Adrenal gland (tissue), 12 donors: ENCODE results near the gene PRR33. TPM values are rescaled to one million over a fixed set of nuclear protein-coding genes. Genes with fewer than 3 reads are reported as not detected.

Source experiments
- DNase-seq, 7 donors: peaks; one replicate each; pipeline ENCODE4 v3.0.0-alpha.2; 2019 to 2020
- H3K27ac ChIP-seq, 5 donors: fragments of 200-600 bp; sonication (generic) in 4 of 5; 1 replicate in 3 of 5; 2 replicates in 2 of 5; pipeline versions ENCODE4 v1.5.1 to v1.8.0; 2016 to 2020; ENCODE audit warnings: mild to moderate bottlenecking in 1 of 5
- H3K27me3 ChIP-seq: fragments of 200-600 bp; 2 replicates; pipeline ENCODE4 v1.8.0; 2021
- H3K36me3 ChIP-seq, 2 donors: fragments of 200-600 bp; replicated peaks in 1 of 2; 1 replicate in 1 of 2; 2 replicates in 1 of 2; pipeline versions ENCODE4 v1.5.1 to v1.8.0; 2018 to 2022
- H3K4me1 ChIP-seq, 2 donors: fragments of 200-600 bp; replicated peaks in 1 of 2; 1 replicate in 1 of 2; 2 replicates in 1 of 2; pipeline versions ENCODE4 v1.5.1 to v1.8.0; 2018 to 2021
- H3K4me3 ChIP-seq, 4 donors: fragments of 200-600 bp; sonication (generic) in 3 of 4; one replicate each; pipeline ENCODE4 v1.5.1; 2016 to 2018
- H3K9me3 ChIP-seq, 3 donors: fragments of 200-600 bp; sonication (generic) in 1 of 3; replicated peaks in 1 of 3; 1 replicate in 2 of 3; 2 replicates in 1 of 3; pipeline versions ENCODE4 v1.5.1 to v1.8.0; 2016 to 2021
- CTCF ChIP-seq, 6 experiments: fragments of 450-650 bp in 4 of 6; fragments of 200-600 bp in 2 of 6; sonication (generic) in 1 of 6; IDR thresholded peaks; 1 replicate in 5 of 6; 2 replicates in 1 of 6; pipeline versions ENCODE4 v1.5.1 to v1.8.0; 2016 to 2021; ENCODE audit warnings: antibody characterized with exemption in 6 of 6, mild to moderate bottlenecking in 2 of 6, moderate library complexity in 1 of 6
- POLR2A ChIP-seq, 2 donors: fragments of 450-650 bp; IDR thresholded peaks; one replicate each; pipeline ENCODE4 v1.6.1; 2017; ENCODE audit warnings: antibody characterized with exemption in 2 of 2, mild to moderate bottlenecking in 2 of 2, moderate library complexity in 1 of 2
- WGBS, 4 donors: extraction: QIAGEN DNeasy Blood & Tissue Kit in 2 of 4; methylation state at CpG; one replicate each; pipeline versions ENCODE4 v1.1.5 to v1.1.7; 2013 to 2017; 5-methylcytosine and 5-hydroxymethylcytosine counted together
- intact Hi-C, 2 donors: fragments of 100-400 bp; cut with DNase I; formaldehyde crosslinking; loops; one replicate each; pipeline versions ENCODE4 v1.14.1 to v1.15.0; 2022 to 2023
- polyA plus RNA-seq, 3 donors: library from polyadenylated mRNA; stranded (reverse); fragments of 200-250 nt in 2 of 3; fragments of 350-450 nt in 1 of 3; fragmentation: Illumina TruSeq in 1 of 3; extraction: RNeasy Lipid Tissue Mini Kit (QIAGEN cat#74804) in 1 of 3; gene quantifications; one replicate each; pipeline ENCODE4 v1.2.3, GENCODE V29; 2013 to 2014
- total RNA-seq, 9 donors: library from RNA; depleted of rRNA in 4 of 9; stranded (reverse); fragments of >200 nt in 4 of 9; fragments of 120-200 nt in 1 of 9; fragmentation: NEBNext Ultra II Directional in 1 of 9; extraction: Animal tissue kit (Norgen Biotek cat#: 25700) in 1 of 9; gene quantifications; one replicate each; pipeline versions ENCODE4 v1.1.0 to v1.2.4, GENCODE V29; 2013 to 2023
- donor health status: healthy with polysubstance abuse.
- donor health status: Bipolar disorder and iron deficiency.
- donor health status: DM: yes; HTN: yes; CAD: no.
- donor health status: DM: no; HTN: no; CAD: no.
- donor health status: DM: no; HTN: no; CAD: no.
- donor health status: DM: yes; HTN: yes; CAD: no.

The PRR33 gene
- total and polyA plus RNA-seq, 12 donors: 0.07 to 2.3 (median 0.25) TPM; not detected in 6

- 78 to 81% (median 80%) methylated on average over 13 of the region's 13 CpGs for WGBS, 4 donors
Observed at GRCh38 chr11:1912289-1912878, 20.7 kb upstream of the PRR33 start.

GRCh38 chr11:1909524-1909923, 17.8 kb upstream of the PRR33 start:
- H3K4me3 ChIP-seq: no peak overlapping the region
- H3K4me1 ChIP-seq: peaks cover 0 to 3% of the 10 kb centered on the region in 2 donors
- intact Hi-C loops: no loop called here
- peak overlapping the region in 1 of 5 donors; percentile 65 for H3K27ac ChIP-seq
- no peaks in the 10 kb centered on the region for H3K27me3 ChIP-seq
- no peaks in the 10 kb centered on the region for H3K9me3 ChIP-seq
- no peak for TF ChIP-seq CTCF (IDR thresholded peaks at IDR 0.05)
- no peak for TF ChIP-seq POLR2A (IDR thresholded peaks at IDR 0.05)
- DNase-seq: no peak
- no peaks in the 10 kb centered on the region for H3K36me3 ChIP-seq
- WGBS, 4 donors: 85 to 89% (median 86%) methylated on average over 7 of the region's 7 CpGs

More at GRCh38 chr11:1912289-1912878, 20.7 kb upstream of the PRR33 start:
- Histone ChIP-seq H3K4me1 (peaks cover 2 to 3% of the 10 kb centered on the region in 2 donors), H3K4me3 (no peak overlapping the region), H3K36me3 (no peaks in the 10 kb centered on the region), H3K9me3 (no peaks in the 10 kb centered on the region), H3K27me3 (no peaks in the 10 kb centered on the region), H3K27ac (peak overlapping the region in 1 of 5 donors; percentile 47)
- intact Hi-C loops: no loop called here
- DNase-seq: no peak
- TF ChIP-seq POLR2A (IDR thresholded peaks at IDR 0.05) (no peak), CTCF (IDR thresholded peaks at IDR 0.05) (no peak)

GRCh38 chr11:1908618-1909017, 16.9 kb upstream of the PRR33 start:
- Histone ChIP-seq H3K4me3 (no peak overlapping the region), H3K27ac (peak overlapping the region; percentile 10 to 83 (median 28))
- DNase-seq: no peak

More at GRCh38 chr11:1908618-1909017, 16.9 kb upstream of the PRR33 start:
- H3K4me1 ChIP-seq: peaks cover 0 to 3% of the 10 kb centered on the region in 2 donors
- TF ChIP-seq POLR2A (IDR thresholded peaks at IDR 0.05): no peak
- TF ChIP-seq CTCF (IDR thresholded peaks at IDR 0.05): no peak
- no peaks in the 10 kb centered on the region for H3K9me3 ChIP-seq
- no peaks in the 10 kb centered on the region for H3K27me3 ChIP-seq
- WGBS, 4 donors: 39 to 55% (median 51%) methylated on average over 9 of the region's 9 CpGs
- intact Hi-C loops: no loop called here
- H3K36me3 ChIP-seq: no peaks in the 10 kb centered on the region
